ENCODE data around the gene RALGAPA1. TPM values are rescaled to one million over a fixed set of nuclear protein-coding genes. Genes with fewer than 3 reads are reported as not detected.

The RALGAPA1 gene
- total and polyA plus RNA-seq, 2 experiments from 2014 or later: 21.9 to 27.3 TPM

GRCh38 chr14:35858521-35859209 is 49.6 kb upstream of the RALGAPA1 start (continued):
- TF ChIP-seq, protein P1, sequence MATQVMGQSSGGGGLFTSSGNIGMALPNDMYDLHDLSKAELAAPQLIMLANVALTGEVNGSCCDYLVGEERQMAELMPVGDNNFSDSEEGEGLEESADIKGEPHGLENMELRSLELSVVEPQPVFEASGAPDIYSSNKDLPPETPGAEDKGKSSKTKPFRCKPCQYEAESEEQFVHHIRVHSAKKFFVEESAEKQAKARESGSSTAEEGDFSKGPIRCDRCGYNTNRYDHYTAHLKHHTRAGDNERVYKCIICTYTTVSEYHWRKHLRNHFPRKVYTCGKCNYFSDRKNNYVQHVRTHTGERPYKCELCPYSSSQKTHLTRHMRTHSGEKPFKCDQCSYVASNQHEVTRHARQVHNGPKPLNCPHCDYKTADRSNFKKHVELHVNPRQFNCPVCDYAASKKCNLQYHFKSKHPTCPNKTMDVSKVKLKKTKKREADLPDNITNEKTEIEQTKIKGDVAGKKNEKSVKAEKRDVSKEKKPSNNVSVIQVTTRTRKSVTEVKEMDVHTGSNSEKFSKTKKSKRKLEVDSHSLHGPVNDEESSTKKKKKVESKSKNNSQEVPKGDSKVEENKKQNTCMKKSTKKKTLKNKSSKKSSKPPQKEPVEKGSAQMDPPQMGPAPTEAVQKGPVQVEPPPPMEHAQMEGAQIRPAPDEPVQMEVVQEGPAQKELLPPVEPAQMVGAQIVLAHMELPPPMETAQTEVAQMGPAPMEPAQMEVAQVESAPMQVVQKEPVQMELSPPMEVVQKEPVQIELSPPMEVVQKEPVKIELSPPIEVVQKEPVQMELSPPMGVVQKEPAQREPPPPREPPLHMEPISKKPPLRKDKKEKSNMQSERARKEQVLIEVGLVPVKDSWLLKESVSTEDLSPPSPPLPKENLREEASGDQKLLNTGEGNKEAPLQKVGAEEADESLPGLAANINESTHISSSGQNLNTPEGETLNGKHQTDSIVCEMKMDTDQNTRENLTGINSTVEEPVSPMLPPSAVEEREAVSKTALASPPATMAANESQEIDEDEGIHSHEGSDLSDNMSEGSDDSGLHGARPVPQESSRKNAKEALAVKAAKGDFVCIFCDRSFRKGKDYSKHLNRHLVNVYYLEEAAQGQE (IDR thresholded peaks at IDR 0.05; ENCODE audit: unreplicated experiment): no peak
- TF ChIP-seq EZH2phosphoT487 (IDR thresholded peaks at IDR 0.05; ENCODE audit: unreplicated experiment) (no peak), JUNB (IDR thresholded peaks at IDR 0.05; ENCODE audit: unreplicated experiment) (no peak), POLR2AphosphoS5 (IDR thresholded peaks at IDR 0.05; ENCODE audit: low read depth) (no peak), ZNF331 (CRISPR knock-in tag; IDR thresholded peaks at IDR 0.05; ENCODE audit: low read depth) (no peak), CREB1 (CRISPR knock-in tag; IDR thresholded peaks at IDR 0.05; ENCODE audit: low read depth) (no peak), ZNF114 (CRISPR knock-in tag; IDR thresholded peaks at IDR 0.05) (no peak), EZH2 (IDR thresholded peaks at IDR 0.05; ENCODE audit: low read depth, unreplicated experiment) (no peak), NANOG (IDR thresholded peaks at IDR 0.05; ENCODE audit: borderline replicate concordance) (no peak)
- TF ChIP-seq, protein P2, sequence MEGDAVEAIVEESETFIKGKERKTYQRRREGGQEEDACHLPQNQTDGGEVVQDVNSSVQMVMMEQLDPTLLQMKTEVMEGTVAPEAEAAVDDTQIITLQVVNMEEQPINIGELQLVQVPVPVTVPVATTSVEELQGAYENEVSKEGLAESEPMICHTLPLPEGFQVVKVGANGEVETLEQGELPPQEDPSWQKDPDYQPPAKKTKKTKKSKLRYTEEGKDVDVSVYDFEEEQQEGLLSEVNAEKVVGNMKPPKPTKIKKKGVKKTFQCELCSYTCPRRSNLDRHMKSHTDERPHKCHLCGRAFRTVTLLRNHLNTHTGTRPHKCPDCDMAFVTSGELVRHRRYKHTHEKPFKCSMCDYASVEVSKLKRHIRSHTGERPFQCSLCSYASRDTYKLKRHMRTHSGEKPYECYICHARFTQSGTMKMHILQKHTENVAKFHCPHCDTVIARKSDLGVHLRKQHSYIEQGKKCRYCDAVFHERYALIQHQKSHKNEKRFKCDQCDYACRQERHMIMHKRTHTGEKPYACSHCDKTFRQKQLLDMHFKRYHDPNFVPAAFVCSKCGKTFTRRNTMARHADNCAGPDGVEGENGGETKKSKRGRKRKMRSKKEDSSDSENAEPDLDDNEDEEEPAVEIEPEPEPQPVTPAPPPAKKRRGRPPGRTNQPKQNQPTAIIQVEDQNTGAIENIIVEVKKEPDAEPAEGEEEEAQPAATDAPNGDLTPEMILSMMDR (conservative IDR thresholded peaks at IDR 0.05; ENCODE audit: low read depth in 2 of 2): no peak

DNA sequence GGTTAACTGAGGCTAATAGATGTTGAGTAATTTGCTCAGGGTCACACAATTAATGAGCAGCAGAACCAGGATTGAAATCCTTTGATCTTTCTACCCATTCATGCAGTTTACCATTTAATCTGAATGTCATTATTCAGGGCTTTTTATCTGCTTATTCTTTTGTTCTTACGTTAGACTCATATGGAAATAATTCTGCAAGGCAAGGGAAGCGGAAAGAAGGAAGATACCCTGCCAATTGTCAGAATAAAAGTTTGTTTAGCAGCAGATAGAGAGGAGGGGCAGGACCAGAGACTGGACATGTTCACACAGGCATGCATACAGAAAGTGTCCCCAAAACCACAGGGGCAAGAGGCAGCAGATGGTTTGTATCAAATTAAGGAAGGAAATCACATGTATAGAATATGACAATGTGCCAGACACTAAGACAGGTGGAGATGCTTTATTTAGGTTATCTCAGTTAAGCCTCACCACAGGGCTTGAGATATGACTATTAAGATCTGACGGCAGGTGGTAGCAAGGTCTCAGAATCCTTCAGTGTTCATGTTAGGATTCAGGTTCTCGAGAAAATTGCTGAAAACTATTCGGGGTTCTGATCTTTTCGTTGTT is 46.9 kb upstream of the RALGAPA1 start:
- no peaks in the 10 kb centered on the region for H3K9me2 ChIP-seq (ENCODE audit: insufficient read depth)
- no peaks in the 10 kb centered on the region for H3K79me2 ChIP-seq (replicated peaks; ENCODE audit: insufficient read depth)
- Mint-ChIP-seq H3K4me1 (no peaks in the 10 kb centered on the region), H3K9me3 (peaks cover 4% of the 10 kb centered on the region; the same call in 1 of the 3 replicates), H3K27ac (no peak overlapping the region), H3K36me3 (ENCODE audit: low read depth) (peaks cover 16% of the 10 kb centered on the region), H3K27me3 (ENCODE audit: insufficient read depth, low read depth, poor library complexity) (no peaks in the 10 kb centered on the region), H3K4me3 (no peak overlapping the region)
- no peaks in the 10 kb centered on the region for H4K20me1 ChIP-seq (replicated peaks; ENCODE audit: insufficient read depth)
- no peak for DNase-seq (ENCODE audit: low spot score)
- no peaks in the 10 kb centered on the region for H3F3A ChIP-seq (replicated peaks; ENCODE audit: low read depth)
- no peak overlapping the region for H3K4me3 ChIP-seq
- H3K4me1 ChIP-seq (ENCODE audit: insufficient read depth): no peaks in the 10 kb centered on the region
- H3K36me3 ChIP-seq (ENCODE audit: insufficient read depth): no peaks in the 10 kb centered on the region; the same call in 1 of the 2 replicates
- no peak overlapping the region for H2AFZ ChIP-seq
- H3K4me2 ChIP-seq: no peak overlapping the region
- ATAC-seq: no peak
- H3K27me3 ChIP-seq (ENCODE audit: insufficient read depth): no peaks in the 10 kb centered on the region
- no peak overlapping the region for H3K27ac ChIP-seq (ENCODE audit: low read depth)
- TF ChIP-seq, protein P2 (conservative IDR thresholded peaks at IDR 0.05; ENCODE audit: low read depth in 2 of 2): no peak
- TF ChIP-seq, protein P3, sequence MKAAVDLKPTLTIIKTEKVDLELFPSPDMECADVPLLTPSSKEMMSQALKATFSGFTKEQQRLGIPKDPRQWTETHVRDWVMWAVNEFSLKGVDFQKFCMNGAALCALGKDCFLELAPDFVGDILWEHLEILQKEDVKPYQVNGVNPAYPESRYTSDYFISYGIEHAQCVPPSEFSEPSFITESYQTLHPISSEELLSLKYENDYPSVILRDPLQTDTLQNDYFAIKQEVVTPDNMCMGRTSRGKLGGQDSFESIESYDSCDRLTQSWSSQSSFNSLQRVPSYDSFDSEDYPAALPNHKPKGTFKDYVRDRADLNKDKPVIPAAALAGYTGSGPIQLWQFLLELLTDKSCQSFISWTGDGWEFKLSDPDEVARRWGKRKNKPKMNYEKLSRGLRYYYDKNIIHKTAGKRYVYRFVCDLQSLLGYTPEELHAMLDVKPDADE (IDR thresholded peaks at IDR 0.05): no peak
- no peak for TF ChIP-seq ZNF331 (CRISPR knock-in tag; IDR thresholded peaks at IDR 0.05; ENCODE audit: low read depth)
- TF ChIP-seq JUNB (IDR thresholded peaks at IDR 0.05; ENCODE audit: unreplicated experiment): no peak
- TF ChIP-seq EZH2 (IDR thresholded peaks at IDR 0.05; ENCODE audit: low read depth, unreplicated experiment): no peak
- no peak for TF ChIP-seq POLR2AphosphoS5 (IDR thresholded peaks at IDR 0.05; ENCODE audit: low read depth)
- no peak for TF ChIP-seq ZNF114 (CRISPR knock-in tag; IDR thresholded peaks at IDR 0.05)
- TF ChIP-seq EZH2phosphoT487 (IDR thresholded peaks at IDR 0.05; ENCODE audit: unreplicated experiment): no peak
- TF ChIP-seq CREB1 (CRISPR knock-in tag; IDR thresholded peaks at IDR 0.05; ENCODE audit: low read depth): no peak

Measured in GM23338 (cell line).